ENCODE results near the gene TESPA1.
"Not testable (repeated sequence)": the region's sequence is repeated elsewhere in the genome, so short reads cannot be mapped to it uniquely, and the experiment has no call there.

Gene TESPA1

DNA sequence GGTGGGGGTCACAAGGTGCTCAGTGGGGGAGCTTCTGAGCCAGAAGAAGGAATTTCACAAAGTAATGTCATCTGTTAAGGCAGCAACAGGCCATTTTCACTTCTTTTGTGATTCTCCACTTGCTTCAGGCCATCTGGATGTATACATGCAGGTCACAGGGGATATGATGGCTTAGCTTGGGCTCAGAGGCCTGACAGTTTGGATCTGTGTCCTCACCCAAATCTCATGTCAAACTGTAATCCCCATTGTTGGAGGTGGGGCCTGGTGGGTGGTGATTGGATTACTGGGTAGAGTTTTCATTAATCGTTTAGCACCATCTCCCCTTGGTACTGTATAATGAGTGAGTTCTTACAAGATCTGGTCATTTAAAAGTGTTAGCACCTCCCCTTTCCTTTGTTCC is 36.4 kb downstream of the TESPA1 start:
- DNase-seq (ENCODE audit: low spot score), result no peak

DNA sequence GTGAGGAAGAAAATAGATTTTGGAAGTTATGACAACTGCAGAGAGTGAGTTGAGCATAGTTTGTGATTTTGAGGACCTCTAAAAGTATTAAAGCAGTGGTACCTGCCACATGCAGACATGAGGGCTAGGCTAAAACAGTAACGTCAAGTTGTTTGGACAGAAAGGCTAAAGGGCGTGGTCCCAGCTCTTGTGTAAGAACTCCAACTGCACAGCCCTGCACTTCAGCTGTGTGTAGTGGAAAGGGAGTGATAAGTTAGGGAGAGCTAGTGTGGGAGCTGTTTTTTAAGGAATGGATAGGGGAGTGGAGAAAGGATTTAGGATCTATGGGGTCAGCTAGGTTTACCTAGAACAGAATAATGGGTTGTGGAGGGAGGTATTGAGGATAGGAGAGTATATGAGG is 39.5 kb downstream of the TESPA1 start:
- DNase-seq (ENCODE audit: low spot score), result no peak

DNA sequence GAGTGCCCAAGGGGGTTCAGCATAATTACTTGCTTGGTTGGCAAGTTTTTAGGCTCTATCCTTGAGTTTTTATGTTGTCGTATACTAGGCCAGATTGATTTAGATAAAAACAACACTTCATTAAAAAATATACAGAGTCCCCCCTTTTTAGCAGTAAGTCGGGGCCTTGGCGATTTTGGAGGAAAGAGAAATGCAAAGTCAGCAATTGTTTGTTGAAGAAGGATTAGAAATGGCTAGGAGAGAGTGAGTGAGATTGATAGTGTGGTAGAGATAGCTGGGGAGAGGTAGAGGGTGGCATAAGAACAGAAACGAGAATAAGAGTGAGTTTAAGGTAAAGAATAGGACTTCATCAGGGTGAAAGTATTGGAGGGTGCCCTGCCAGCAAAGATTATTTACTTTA is 41.3 kb downstream of the TESPA1 start:
- not testable (repeated sequence) for DNase-seq (ENCODE audit: low spot score)

DNA sequence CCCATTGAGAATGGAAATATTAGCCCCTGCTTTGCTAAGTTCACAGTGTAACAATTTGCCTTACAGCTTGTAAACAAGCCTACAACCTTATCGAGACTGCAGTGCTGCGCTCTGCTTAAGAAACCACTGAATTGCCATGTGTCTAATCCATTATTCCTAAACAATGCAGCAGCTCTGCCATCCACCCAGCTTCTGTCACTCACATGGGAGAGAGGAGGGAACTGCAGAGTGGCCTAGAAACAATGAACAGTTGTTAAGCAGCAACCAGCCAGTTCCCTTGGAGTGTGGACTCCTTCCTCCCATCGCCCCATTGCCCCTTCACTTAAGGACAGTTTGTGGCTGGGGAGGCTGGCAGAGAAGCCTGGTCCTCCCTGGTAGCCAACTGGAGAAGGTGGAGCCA is 42.9 kb downstream of the TESPA1 start:
- DNase-seq (ENCODE audit: low spot score), result no peak

DNA sequence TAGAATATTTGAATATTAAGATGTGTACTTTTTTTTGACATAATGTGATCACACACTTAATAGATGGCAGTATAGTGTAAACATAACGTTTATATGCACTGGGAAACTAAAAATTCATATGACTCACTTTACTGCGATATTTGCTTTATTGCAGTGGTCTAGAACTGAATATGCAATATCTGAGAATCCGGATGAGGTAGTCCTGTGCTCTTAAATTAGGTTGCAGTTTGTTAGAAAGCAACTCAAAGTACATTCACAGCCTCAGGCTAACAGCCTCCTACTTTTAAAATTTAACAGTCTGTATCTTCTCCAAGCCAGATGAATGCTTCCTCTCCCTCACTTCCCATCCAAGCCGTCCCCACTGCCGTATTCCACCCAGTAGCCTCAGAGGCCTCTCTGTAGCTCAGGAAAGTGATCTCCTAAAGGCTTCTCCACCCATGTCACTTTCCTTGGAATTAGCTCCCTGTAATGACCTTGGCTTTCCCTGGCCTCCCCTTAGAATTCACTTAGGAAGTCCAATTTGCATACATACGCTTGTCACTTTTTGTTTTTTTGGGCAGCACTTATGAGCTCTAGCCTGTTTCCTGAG is 43.7 kb downstream of the TESPA1 start:
- DNase-seq (ENCODE audit: low spot score), result no peak

DNA sequence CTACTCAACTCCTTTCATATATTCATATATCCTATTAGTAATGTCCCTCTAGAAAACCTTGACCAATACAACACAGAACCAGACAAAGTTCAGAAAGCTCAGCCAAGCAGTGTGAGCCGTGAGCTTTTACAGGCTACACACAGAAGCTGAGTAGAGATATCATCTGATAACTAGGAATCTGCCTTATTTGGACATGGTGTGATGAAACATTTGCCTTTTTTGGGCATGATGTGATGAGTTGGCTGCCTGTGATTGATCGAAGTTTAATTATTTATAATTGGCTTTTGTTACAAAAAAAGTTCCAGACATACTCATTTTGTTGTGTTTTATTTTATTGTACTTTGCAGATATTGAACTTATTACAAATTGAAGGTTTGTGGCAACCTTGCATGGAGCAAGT is 46.6 kb downstream of the TESPA1 start:
- DNase-seq (ENCODE audit: low spot score), result no peak

DNA sequence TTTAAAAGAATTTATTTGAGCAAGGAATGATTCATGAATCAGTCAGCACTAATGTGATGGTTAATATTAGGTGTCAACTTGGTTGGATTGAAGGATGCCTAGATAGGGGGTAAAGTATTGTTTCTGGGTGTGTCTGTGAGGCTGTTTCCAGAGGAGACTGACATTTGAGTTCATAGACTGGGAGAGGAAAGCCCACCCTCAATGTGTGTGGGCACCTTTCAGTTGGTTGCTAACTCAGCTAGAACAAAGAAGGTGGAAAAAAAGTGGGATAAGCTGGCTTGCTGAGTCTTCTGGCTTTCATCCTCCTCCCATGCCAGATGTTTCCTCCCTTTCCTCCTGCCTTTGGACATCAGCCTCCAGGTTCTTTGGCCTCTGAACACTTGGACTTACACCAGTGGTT is 47.2 kb downstream of the TESPA1 start:
- no peak for DNase-seq (ENCODE audit: low spot score)

DNA sequence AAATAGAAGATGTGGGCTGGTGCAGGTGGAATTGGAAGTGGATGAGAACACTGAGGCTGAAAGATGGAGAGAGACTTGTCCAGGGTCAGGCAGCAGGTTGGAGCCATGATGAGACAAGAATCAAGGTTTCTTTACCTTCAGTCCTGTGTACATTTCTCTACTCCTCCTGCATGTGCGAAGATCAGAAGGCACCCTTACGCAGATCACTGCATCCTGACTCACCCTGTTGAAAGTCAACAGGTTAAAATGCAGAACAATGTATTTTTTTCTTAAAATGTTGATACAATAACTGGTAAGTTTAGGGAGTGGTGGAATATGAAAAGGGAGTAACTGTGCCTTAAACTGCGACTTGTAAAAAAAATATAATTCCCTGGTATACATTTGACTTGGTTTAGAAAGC is 47.8 kb downstream of the TESPA1 start:
- no peak for DNase-seq (ENCODE audit: low spot score)

DNA sequence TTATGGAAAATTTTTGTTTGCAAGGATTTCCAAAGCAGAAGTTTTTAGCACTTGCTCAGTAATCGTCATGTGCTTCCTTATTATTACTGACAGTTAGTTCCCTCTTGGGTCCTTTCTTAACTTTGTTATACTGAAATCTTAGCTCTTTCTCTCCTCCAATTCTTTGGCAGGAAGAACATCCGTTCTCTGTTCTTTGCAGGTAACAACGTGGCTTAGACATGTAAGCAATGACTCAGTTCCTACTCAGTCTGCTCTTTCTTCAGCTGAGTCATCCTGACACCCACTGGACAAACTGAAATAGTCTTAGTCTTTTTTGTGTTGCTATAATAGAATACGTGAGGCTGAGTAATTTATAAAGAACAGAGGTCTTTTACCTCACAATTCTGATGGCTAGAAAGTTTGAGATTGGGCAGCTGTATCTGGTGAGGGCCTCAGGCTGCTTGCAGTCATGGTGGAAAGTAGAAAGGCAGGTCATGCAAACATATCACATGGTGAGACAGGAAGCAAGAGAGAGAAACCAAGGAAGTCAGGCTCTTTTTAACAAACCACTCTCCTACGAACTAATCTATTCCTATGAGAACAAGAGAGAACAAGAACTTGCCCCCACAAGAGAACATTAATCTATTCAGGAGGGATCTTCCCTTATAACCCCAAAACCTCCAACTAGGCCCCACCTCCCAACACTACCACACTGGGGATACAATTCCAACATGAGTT is 49.2 kb downstream of the TESPA1 start:
- DNase-seq (ENCODE audit: low spot score), result peak; percentile 72

DNA sequence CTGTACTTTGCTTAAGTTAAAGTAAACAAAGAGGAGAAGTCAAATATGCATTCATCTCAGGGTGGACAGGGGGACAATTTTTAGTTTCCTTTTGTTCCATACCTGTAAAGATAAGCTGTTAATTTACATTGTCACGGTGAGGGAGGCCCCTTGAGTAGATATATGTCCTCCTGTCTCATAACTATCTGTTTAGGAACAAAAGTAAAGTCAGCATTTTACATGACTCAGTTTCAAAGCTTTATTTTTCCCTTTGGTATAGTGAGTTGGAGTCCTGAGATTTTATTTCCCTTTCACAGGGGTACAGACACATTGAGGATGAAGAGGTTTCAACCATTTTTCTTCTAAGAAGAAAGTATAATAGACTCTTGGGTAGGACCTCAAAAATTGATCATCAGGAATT is 50.1 kb downstream of the TESPA1 start:
- no peak for DNase-seq (ENCODE audit: low spot score)

DNA sequence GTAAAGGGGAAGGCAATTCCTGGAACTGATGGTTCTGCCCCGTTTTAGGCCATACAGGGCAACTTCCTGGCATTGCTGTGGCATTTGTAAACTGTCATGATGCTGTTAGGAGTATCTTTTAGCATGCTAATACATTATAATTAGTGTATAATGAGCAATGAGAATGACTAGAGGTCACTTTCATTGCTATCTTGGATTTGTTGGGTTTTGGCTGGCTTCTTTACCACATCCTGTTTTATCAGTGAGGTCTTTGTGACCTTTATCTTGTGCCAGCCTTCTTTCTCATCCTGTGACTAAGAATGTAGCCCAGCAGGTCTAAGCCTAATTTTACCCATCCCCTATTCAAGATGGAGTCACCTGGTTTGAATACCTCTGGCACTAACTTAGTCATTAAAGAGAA is 51.2 kb downstream of the TESPA1 start:
- peak; percentile 9 for DNase-seq (ENCODE audit: low spot score)

DNA sequence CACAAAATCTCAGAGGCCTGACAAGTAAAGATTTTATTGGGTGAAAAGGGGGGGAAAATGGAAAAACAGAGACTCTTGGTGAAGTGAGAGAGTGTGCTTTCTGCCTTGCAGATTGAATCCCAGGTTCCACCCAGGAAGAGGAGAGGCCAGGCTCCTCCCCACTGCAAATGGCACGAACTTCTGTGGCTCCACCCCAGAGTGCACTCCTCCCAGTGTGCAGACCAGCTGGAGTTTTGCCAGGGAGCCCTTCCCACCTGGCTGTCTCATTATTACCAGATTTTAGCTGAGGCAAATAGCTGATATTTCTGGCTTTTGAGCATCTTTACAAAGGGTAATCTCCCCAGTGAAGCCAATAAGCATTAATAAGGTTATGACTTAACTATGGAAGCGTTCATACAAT is 51.9 kb downstream of the TESPA1 start:
- peak; percentile 17 for DNase-seq (ENCODE audit: low spot score)

DNA sequence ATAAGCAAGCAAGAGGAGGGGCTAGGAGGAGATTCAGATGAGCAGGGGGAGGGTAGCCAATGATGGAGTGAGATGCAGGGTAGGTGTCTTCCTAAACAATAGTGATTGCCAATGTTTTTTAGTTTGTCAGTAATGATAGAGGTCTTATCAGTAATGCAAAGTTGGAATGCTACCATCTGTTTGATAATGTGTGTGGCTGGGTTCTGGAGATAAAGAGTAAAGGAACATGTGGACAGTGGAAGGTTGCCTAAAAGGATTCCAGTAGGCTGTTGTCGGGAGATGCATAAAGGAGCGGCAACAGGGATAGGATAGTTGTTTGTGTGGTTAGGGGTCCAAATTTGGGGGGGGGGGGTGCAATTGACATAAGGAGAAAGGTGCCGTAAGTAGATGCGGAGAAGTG is 52.5 kb downstream of the TESPA1 start:
- DNase-seq (ENCODE audit: low spot score), result no peak

DNA sequence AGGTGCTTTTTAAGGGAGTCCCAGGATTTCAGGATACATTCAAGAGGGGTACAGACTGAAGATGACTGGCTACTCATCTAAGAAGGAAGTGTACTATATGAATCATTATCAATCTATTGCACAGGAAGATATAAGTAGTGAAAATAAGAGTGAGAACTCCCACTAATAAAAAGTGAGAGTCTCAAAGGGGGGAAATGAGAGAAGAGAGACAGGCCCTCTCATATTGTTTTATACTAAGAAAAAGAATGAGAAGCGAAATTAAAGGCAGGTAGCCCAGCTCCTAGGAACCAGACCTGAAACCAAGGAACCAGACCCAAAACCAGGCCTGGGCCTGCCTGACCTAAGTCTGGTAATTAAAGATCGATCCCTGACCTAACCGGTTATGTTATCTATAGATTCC is 54.6 kb downstream of the TESPA1 start:
- DNase-seq (ENCODE audit: low spot score), result no peak

DNA sequence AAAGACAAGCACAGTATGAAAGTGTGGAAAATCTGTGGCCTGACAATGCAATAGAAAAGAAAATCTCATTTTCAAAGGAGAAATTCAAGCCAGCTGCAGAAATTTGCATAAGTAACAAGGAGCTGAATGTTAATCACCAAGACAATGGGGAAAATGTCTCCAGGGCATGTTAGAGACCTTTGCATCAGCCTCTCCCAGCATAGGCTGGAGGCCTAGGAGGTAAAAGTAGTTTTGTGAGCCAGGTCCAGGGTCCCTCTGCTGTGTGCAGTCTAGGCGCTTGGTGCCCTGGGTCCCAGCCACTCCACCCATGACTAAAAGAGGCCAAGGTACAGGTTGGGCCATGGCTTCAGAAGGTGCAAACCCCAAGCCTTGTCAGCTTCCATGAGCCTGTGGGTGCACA is 58.3 kb downstream of the TESPA1 start:
- no peak for DNase-seq (ENCODE audit: low spot score)

DNA sequence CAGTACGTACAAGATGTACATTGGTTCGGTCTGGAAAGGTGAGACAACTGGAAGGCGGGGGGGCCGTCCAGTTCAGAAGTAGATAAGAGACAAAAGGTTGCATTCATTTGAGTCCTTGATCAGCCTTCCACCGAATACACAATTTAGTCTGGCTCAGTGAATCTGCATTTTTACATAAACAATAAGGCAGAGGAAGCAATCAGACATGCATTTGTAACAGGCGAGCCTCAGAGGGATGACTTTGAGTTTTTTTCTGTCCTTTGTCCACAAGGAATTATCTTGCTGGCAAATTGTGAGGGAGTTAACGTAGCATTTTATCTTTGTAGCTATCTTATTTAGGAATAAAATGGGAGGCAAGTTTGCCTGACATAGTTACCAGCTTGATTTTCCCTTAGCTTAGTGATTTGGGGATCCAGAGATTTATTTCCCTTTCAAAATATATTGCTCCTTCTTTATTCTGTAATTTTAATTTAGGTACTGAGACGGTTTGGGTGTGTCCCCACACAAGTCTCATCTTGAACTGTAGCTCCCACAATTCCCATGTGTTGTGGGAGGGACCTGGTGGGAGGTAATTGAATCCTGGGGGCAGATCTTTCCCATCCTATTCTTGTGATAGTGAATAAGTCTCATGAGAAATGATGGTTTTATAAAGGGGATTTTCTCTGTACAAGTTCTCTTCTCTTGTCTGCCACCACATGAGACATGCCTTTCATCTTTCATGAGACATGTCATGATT is 59.4 kb downstream of the TESPA1 start:
- DNase-seq (ENCODE audit: low spot score), result no peak

DNA sequence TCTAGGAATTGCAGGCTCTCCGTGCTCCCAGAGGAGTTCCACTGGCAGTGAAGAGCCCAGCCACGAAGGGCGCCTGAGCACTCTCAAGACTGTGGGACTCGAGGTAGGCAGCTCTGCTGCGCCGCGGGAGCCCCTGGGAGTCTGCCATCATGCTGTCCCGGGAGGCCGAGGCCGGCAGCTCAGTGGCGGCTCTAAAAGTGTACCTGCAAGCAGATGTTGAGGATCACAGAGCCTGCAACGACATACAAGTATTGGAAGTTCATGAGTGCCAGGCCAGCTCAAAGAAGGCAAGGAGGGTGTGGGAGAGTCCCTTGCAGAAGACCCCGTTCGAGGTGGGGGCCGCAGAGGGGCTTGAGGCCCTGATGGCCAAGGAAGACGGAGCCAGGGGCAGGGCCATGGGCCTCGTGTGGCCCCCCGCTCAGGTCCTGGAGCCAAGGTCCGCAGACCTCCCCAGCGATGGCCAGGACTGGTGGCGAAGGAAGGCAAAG is 67.5 kb downstream of the TESPA1 start:
- no peak for DNase-seq (ENCODE audit: low spot score)
